ENCODE measurements around the gene DISC1. TPM values are rescaled to one million over a fixed set of nuclear protein-coding genes. Genes with fewer than 3 reads are reported as not detected.
"Not testable (repeated sequence)": the region's sequence is repeated elsewhere in the genome, so short reads cannot be mapped to it uniquely, and the experiment has no call there.

Gene DISC1
- total RNA-seq, 2 experiments from 2014 or later, result 19.8 to 20.0 TPM

- Mint-ChIP-seq H3K4me3 (no peak overlapping the region), H3K9me3 (no peaks in the 10 kb centered on the region), H3K27me3 (no peaks in the 10 kb centered on the region), H3K36me3 (ENCODE audit: low read depth) (peaks cover 27% of the 10 kb centered on the region), H3K27ac (no peak overlapping the region), H3K4me1 (ENCODE audit: low read depth) (peaks cover 5% of the 10 kb centered on the region)
- Histone ChIP-seq H3K9me3 (ENCODE audit: control insufficient read depth in 1 of 2, insufficient read depth in 1 of 2, low read length in 2 of 2) (peaks cover 0 to 3% of the 10 kb centered on the region in 2 experiments), H3K4me1 (ENCODE audit: insufficient read depth, low read length) (no peaks in the 10 kb centered on the region), H3K27me3 (ENCODE audit: control insufficient read depth in 1 of 2, insufficient read depth in 2 of 2, low read length in 2 of 2) (no peaks in the 10 kb centered on the region), H3K27ac (ENCODE audit: low read depth in 1 of 2, low read length in 2 of 2) (no peak overlapping the region), H3K4me3 (ENCODE audit: low read length) (no peak overlapping the region), H3K36me3 (ENCODE audit: insufficient read depth, low read length) (no peaks in the 10 kb centered on the region)
- DNase-seq (no peak), ATAC-seq (ENCODE audit: poor library complexity) (no peak)
- intact Hi-C loops (cut with DNase I, micrococcal nuclease), result no loop called here
- no peak for TF ChIP-seq CTCF (IDR thresholded peaks at IDR 0.05)
- ChIA-PET POLR2A (no interaction called here), CTCF (no interaction called here)
Observed at GRCh38 chr1:231727171-231727570, 100.6 kb downstream of the DISC1 start.

GRCh38 chr1:231728987-231729386 is 102.4 kb downstream of the DISC1 start:
- peaks cover 0 to 11% of the 10 kb centered on the region in 2 experiments for H3K9me3 ChIP-seq (ENCODE audit: control insufficient read depth in 1 of 2, insufficient read depth in 1 of 2, low read length in 2 of 2)
- DNase-seq; H3K4me3 Mint-ChIP-seq; H3K27me3 ChIP-seq (ENCODE audit: control insufficient read depth in 1 of 2, insufficient read depth in 2 of 2, low read length in 2 of 2); intact Hi-C loops (cut with DNase I, micrococcal nuclease); H3K36me3 ChIP-seq (ENCODE audit: insufficient read depth, low read length); H3K9me3 Mint-ChIP-seq; H3K27ac ChIP-seq (ENCODE audit: low read depth in 1 of 2, low read length in 2 of 2); H3K4me1 Mint-ChIP-seq (ENCODE audit: low read depth); H3K27me3 Mint-ChIP-seq; H3K36me3 Mint-ChIP-seq (ENCODE audit: low read depth); CTCF ChIA-PET; H3K4me1 ChIP-seq (ENCODE audit: insufficient read depth, low read length); ATAC-seq (ENCODE audit: poor library complexity); H3K4me3 ChIP-seq (ENCODE audit: low read length); H3K27ac Mint-ChIP-seq: not testable (repeated sequence)
- POLR2A ChIA-PET, result interaction anchor here (0.6 to 1.1 kb wide), 2 partner anchors 10 to 457 kb away, joined by 3 read pairs; no protein-coding TSS in a partner anchor

- POLR2A ChIA-PET, result interaction anchor here (1.1 kb wide), 1 partner anchor 11 kb away, joined by 3 read pairs; no protein-coding TSS in a partner anchor
Observed at GRCh38 chr1:231729544-231729943, 103.0 kb downstream of the DISC1 start.

More at GRCh38 chr1:231729544-231729943, 103.0 kb downstream of the DISC1 start:
- intact Hi-C loops (cut with DNase I, micrococcal nuclease), result no loop called here
- Mint-ChIP-seq H3K27ac (no peak overlapping the region), H3K4me1 (ENCODE audit: low read depth) (peaks cover 5% of the 10 kb centered on the region), H3K36me3 (ENCODE audit: low read depth) (peaks cover 5% of the 10 kb centered on the region), H3K4me3 (no peak overlapping the region), H3K9me3 (no peaks in the 10 kb centered on the region), H3K27me3 (no peaks in the 10 kb centered on the region)
- Histone ChIP-seq H3K27me3 (ENCODE audit: control insufficient read depth in 1 of 2, insufficient read depth in 2 of 2, low read length in 2 of 2) (no peaks in the 10 kb centered on the region), H3K9me3 (ENCODE audit: control insufficient read depth in 1 of 2, insufficient read depth in 1 of 2, low read length in 2 of 2) (peaks cover 0 to 11% of the 10 kb centered on the region in 2 experiments), H3K4me3 (ENCODE audit: low read length) (no peak overlapping the region), H3K36me3 (ENCODE audit: insufficient read depth, low read length) (no peaks in the 10 kb centered on the region), H3K4me1 (ENCODE audit: insufficient read depth, low read length) (no peaks in the 10 kb centered on the region), H3K27ac (ENCODE audit: low read depth in 1 of 2, low read length in 2 of 2) (no peak overlapping the region)
- ATAC-seq (ENCODE audit: poor library complexity) (no peak), DNase-seq (no peak)
- CTCF ChIA-PET, result no interaction called here
- TF ChIP-seq CTCF (IDR thresholded peaks at IDR 0.05), result no peak

Measured in CD4-positive, alpha-beta T cell (primary cell).